ENCODE results near the gene ZNF423.
"Not testable (repeated sequence)": the region's sequence is repeated elsewhere in the genome, so short reads cannot be mapped to it uniquely, and the experiment has no call there.

The ZNF423 gene

DNA sequence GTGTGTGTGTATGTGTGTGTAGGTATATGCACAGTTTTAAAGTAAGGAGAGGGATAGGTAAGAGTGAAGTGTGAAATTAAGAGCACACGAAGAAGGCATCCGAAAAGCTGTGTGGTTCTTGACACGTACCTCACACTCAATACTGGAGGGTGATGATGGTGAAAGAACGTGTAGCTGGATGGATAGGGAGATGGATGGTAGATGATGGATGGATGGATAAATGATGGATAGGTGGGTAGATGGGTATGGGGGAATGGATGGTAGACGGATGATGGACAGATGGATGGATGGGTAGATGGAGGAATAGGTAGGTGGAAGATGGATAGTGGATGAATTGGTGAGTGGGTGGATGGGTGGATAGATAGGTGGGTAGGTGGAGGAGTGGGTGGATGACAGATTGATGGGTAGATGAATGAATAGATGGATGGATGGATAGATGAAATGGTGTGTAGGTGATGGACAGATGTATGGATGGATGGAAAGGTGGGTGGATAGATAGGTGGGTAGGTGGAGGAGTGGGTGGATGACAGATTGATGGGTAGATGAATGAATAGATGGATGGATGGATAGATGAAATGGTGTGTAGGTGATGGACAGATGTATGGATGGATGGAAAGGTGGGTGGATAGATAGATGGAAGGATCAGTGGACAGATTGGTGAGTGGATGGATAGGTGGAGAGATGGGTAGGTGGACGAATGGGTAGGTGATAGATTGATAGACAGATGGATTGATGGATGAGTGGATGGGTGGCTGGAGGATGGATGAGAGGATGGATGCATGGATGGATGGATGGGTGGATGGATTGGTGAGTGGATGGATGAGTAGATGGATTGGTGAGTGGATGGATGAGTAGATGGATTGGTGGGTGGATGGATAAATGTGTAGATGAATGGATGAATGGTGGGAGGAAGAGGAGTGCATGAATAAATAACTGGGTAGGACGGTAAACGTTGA is 349.6 kb downstream of the ZNF423 start:
- not testable (repeated sequence) for DNase-seq (ENCODE audit: low read depth)

DNA sequence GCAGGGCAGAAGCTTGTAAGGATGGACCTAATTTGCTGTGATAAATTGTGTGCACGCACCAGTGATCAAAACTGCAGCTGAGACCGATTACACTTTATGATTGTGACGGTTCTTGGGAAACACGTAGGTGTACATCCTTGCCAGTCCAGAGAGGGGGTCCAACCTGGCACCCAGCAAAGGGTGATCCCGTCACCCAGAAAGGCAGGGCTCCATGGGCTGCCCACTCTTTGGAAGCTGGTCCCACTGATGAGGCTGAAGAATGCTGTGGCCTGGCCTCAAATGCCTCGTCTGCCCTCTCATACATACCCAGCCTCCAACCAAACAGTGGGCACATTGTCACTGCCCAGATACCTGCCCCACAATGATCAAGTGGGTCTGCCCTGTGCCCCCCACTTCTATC is 350.4 kb downstream of the ZNF423 start:
- no peak for DNase-seq (ENCODE audit: low read depth)

DNA sequence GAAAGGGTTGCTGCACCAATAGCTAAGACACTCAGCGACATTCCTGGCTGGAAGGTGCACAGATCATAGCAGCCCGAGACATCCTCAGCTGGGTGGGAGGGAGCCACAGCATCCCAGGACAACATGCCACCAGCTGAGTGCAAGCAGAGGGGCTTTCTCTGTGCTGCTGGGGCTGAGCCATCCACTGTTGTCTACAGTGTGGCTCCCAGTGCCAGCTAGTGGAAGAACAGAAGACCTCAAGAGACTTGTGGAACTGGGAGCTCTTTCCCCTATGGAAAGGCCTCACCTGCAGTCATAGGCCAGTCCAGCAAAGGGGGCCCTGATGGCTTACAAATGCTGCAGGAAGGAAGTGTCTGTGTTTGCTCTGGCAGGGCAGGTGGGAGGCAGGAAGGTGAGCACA is 351.3 kb downstream of the ZNF423 start:
- no peak for DNase-seq (ENCODE audit: low read depth)

DNA sequence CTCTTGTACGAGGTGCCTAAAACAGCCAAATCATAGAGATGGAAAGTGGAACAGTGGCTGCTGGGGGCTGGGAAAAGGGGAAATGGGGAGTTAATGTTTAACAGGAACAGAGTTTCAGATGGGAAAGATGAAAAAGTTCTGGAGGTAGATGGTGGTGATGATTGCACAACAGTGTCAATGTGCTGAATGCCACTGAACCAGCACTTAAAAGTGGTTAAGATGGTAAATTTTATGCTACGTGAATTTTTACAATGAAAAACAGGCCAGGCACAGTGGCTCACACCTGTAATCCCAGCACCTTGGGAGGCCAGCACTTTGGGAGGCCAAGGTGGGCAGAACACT is 351.9 kb downstream of the ZNF423 start:
- DNase-seq (ENCODE audit: low read depth): no peak

GRCh38 chr16:49503256-49504022 is 352.5 kb downstream of the ZNF423 start:
- no peak for DNase-seq (ENCODE audit: low read depth)

DNA sequence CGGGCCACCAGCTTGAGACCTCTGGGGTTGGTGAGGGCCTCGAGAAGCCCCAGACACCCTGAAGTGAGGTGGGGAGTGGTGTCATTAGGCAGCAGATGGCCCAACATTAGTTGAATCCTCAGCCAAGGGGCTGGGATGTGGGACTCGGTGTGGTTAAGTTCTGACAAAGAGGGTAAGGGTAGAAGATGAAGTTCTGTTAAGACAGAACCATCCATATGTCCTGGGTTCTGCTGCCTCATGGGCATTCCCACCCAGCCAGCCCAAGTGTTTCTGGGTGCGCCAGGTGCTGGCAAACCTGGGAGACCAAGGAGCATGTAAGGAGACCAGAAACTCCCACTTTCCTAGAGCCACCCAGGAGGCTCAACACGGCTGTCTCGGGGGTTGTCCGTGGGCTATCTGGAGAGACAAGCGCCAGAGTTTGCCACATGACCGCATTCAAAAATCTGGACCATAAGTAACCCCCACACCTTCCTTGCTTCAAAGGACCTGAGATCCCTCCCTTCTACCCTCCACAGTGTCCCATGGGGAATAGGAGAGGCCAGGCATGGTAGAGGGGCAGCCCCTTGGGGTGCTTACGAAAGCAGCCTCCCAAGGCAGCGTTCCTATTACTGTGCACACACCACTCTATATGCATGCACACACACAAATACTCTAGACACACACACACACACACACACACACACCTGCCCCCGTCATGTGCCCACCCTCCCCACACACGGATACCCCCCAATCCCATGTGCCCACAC is 353.6 kb downstream of the ZNF423 start:
- no peak for DNase-seq (ENCODE audit: low read depth)

DNA sequence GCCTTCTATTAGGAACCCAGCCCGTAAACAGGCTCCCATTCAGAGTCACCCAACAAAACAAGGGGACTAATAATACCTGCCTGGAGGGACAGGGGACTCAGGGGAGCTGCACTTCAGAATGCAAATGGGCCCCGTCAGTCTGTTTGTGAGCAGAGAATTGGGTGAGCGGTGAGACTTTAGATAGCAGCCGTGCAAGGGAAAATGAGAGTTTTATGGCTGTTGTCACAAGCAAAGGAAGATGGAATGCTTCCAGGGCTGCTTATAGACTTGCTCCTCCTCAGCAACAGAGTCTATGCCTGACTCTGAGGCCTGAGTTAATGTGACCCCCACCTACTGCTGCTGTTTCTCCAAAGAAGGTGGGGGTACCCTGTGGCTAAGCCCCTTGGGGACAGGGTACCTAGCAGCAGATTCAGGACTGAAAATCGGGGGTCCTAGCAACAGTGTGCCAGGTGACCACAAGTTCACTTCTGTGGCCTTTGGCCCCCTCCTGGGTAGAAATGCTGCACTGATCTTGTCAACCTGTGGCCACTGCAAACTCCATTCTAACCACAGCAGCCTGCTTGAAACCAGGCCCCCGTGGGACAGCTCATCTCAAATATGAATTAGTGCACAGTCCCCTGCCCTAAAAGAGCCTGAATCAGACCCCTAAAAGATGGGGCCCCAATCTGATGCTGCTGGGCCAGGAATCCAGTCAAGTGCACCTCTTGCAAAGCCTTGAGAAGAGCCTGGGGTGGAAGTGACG is 355.9 kb downstream of the ZNF423 start:
- no peak for DNase-seq (ENCODE audit: low read depth)

- DNase-seq (ENCODE audit: low read depth): no peak
Observed at GRCh38 chr16:49499414-49499785, 356.5 kb downstream of the ZNF423 start.

GRCh38 chr16:49498666-49499413 is 357.1 kb downstream of the ZNF423 start:
- no peak for DNase-seq (ENCODE audit: low read depth)

GRCh38 chr16:49498264-49498663 is 357.6 kb downstream of the ZNF423 start:
- DNase-seq (ENCODE audit: low read depth): no peak

DNA sequence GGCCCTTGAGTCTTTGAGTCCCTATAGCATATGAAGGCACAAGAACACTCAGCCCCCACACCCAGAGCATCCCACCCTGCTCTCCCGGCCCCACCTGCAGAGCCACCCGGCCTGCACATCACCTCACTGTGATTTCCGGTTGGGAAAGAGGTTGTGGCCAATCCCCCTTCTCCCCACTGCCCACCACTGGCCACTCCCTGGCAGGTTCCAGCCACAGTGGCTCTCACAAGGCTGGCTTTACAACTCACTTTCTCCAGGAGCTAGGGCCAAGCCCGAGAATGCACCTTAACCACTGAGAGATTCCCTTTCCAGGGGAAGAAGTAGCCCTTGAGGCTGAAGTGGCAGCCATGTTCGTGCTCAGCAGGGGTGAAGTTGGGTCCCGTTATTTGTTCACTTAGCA is 358.4 kb downstream of the ZNF423 start:
- no peak for DNase-seq (ENCODE audit: low read depth)

GRCh38 chr16:49496656-49497055 is 359.3 kb downstream of the ZNF423 start:
- no peak for DNase-seq (ENCODE audit: low read depth)

- DNase-seq (ENCODE audit: low read depth): no peak
Observed at GRCh38 chr16:49495596-49496355, 360.1 kb downstream of the ZNF423 start.

GRCh38 chr16:49494891-49495566 is 360.9 kb downstream of the ZNF423 start:
- no peak for DNase-seq (ENCODE audit: low read depth)

GRCh38 chr16:49494474-49494873 is 361.4 kb downstream of the ZNF423 start:
- no peak for DNase-seq (ENCODE audit: low read depth)

DNA sequence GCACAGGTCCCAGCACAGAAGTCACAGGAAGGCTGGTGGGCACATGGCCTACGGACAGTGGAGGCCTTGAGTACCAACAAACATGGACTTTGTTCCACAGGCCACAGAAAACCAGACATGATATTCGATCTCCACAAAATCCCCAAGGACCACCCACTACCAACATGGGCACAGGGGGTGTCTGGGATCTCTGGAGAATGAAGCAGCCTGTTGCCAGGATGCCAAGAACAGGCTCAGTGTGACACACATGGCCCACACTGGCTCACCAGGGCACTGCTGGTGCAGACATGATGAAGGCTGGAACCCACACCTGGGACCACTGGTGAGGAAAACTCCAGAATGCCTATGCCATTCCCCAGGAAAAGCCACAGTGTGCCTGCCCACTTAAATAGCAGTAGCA is 362.1 kb downstream of the ZNF423 start:
- no peak for DNase-seq (ENCODE audit: low read depth)

- DNase-seq (ENCODE audit: low read depth): no peak
Observed at GRCh38 chr16:49492896-49493626, 362.9 kb downstream of the ZNF423 start.

DNA sequence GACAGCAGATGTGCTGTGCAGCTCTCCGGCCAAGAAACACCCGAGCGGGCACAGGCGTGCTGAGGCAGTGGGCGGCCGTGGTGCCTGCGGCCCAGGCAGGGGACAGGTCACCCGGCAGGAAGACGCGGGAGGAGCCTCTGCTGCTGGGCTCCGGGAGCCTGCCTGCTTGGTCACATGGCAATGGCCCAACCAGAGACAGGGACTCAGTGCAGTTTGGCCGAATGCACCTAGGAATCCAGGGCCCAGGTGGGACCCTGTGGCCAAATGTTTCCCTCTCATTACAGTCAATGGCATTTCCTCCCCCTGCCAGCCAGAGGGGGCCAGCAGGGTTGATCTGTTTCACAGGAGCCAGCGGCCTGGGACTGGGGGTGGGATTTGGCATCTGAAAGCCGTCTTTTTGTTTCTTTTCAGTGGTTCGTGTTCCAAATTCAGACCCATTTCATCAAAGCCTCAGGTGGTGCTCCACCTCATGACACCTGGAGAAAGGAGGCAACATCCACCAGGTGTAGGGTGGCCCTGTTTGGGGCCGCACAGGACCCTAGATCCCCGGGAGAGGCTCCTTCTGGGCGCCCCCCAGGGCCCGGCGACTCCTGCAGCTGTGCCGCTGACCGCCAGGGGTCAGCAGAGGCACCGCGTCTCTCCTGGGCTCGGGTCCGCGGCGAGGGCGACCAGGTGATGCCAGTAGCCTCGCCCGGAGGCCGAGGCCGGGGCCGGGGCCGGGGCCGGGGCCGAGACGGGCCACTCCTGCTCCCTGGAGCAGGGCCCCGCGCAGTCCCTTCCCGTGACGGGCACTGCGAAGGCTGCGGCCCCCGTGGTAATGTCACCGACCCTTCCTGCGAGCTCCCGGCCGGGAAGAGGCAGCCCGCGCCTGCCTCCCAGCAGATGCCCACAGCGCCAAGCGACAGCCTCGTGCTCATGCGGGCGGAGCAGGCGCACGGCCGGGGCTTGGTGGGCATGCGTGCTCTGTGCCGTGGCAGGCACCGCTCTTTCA is 363.8 kb downstream of the ZNF423 start:
- no peak for DNase-seq (ENCODE audit: low read depth)

All from stimulated activated CD8-positive, alpha-beta memory T cell treated with anti-CD3 and anti-CD28 coated beads, Interleukin-12 subunit alpha, Interleukin-12 subunit beta, amount 100 ng/mL, for 1 hour (primary cell).